GM21360 (cell line): Measurements from ENCODE around the gene MAP1B.
"Not testable (repeated sequence)": the region's sequence is repeated elsewhere in the genome, so short reads cannot be mapped to it uniquely, and the experiment has no call there.

ENCODE experiments used
- ATAC-seq: cut with Tn5 transposase; IDR thresholded peaks from one replicate; pipeline ENCODE4 v1.9.1; 2021; ENCODE audit warnings: mild to moderate bottlenecking, moderate library complexity; ENCODE audit not compliant: unreplicated experiment

MAP1B gene

DNA sequence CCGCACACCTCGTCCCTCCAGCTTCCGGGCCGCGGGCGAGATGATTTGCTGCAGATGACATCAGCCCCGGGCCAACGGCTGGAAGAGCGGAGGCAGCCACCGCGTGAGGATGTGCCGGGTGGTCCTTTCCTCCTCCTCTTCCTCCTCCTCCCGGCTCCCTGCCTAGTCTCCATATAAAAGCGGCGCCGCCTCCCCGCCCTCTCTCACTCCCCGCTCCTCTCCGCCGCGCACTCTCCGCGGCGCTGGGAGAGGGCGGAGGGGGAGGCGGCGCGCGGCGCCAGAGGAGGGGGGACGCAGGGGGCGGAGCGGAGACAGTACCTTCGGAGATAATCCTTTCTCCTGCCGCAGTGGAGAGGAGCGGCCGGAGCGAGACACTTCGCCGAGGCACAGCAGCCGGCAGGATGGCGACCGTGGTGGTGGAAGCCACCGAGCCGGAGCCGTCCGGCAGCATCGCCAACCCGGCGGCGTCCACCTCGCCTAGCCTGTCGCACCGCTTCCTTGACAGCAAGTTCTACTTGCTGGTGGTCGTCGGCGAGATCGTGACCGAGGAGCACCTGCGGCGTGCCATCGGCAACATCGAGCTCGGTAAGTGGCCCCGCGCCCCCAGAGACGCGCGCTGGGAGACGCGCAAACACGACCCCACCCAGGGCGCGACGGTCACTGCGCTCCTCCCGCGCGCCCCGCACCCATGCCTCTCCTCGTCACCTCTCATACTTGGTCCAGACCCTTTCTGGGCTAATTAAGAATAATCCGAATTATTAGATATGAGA is at the start of gene MAP1B:
TSS of gene MAP1B (plus strand) at position 345 of the 770 bp plus-strand sequence. CDS start at position 402, 57 bp downstream.
- ATAC-seq = no peak

DNA sequence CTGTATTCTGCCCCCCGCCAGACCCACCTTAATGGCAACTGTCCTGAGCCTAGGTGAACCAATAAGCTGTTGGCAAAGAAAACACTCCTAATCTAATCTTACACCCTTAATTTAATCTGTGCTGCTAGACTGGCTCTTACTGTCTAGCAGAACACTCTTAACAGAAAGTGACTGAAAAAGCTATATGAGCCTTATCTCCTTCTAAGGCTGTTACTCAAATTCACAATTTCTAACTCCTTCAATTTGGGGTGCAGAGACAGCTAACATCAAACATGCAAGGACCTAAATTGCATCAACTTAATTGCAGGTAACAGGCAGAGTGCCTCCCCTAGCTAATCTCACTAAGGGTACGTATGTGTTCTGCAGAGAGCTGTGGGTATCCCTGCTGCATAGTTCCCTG is 49.5 kb upstream of the MAP1B start:
- no peak for ATAC-seq

GRCh38 chr5:72063219-72063819 is 44.0 kb upstream of the MAP1B start:
- ATAC-seq = no peak

GRCh38 chr5:72064801-72065570 is 42.3 kb upstream of the MAP1B start:
- no peak for ATAC-seq

DNA sequence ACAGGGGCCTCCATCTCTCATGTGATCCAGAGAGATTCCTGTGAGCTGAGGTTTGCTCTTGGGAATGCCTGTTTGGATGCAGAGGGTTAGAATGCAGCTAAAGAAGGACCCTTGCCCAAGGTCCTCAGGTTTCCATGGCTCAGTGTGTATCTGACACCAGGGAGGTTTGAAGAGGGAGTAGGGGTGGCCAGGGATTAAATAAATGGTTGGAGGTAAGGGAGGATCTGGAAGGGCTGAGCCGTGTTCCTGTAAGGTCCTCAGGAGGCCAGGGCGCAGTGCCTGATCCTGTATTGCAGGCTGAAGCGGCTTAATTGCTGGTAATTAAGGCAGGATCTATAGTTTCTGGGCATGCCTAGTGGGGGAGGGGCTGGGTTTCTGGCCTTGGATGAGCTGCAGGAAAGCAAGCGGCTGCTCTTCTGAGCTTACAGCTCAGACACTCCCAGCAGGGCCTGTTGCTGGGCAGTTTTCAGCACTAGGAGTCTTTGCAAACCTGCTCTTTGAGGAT is 41.5 kb upstream of the MAP1B start:
- ATAC-seq = no peak

DNA sequence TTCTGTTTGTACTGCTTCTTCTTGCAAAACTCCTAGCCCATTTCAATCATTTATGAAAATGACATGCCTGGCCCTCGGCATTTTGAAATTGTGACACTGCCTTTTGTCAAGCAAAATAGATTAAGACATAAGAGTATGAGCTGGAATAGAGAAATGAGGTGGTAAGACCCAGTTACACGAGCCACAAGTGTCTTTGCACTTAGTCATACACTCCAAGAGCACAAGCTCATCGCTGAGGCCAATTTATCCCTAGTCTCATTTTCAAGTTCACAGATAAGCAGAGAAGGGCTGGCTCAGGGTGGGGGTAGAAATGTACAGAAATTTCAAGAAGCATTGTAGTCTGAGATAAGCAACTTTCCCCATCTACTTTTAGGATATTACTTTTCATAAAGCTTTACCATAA is 40.6 kb upstream of the MAP1B start:
- ATAC-seq = no peak

DNA sequence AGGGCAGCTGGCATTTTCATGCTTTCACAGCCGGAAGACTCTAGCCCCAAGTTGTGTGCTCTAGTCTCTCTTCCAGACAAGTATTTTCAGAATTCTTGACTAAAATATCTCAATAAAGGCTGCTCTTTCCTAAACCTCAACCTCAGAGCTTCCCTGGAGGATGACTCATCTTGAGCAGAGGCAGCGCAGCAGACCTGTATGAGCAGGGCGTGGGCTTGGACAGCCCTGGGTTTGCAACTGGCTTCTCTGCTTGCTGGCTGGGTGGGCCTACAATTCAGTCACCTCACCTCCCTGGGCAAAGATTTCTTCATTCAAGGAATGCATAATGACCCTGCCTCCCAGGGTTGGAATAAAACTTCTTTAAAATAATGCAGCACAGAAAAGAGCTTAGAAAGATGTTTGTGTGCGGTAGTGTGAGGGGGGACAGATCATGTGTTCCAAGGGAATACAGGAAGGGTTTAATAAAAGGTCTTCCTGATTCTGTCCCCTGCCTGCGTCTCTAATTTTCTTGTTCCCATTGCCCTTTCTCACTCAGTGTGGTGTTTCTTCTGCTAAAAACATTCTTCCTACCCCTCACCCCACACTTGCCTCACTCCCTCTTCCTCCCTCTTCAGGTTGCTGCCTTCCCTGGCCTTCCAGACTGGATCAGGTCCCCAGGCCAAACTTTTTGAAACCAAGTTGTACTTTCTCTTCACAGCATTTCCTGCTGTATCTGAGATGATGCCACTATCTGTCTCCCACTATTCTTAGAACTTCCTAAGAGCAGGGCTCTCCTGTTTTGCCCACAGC is 39.4 kb upstream of the MAP1B start:
- ATAC-seq = no peak

DNA sequence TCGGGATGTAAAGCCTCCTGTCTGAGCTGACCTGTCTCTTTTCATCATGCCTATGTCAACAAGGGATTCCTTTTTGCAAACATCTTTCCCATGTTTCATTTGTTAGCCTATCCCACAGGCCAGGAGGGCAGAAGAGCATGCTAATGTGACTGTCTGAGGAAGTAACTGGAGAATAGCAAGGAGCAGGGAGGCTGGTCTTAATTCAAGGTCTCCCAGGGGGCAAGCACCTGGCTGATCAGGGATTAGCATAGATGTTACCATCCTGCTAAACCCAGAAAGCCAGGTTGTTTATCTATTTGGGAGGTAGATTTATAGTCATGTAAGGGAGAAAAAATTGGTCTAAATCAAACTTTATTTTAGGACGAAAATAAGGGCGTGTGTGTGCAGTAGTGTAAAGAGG is 36.7 kb upstream of the MAP1B start:
- ATAC-seq = no peak

DNA sequence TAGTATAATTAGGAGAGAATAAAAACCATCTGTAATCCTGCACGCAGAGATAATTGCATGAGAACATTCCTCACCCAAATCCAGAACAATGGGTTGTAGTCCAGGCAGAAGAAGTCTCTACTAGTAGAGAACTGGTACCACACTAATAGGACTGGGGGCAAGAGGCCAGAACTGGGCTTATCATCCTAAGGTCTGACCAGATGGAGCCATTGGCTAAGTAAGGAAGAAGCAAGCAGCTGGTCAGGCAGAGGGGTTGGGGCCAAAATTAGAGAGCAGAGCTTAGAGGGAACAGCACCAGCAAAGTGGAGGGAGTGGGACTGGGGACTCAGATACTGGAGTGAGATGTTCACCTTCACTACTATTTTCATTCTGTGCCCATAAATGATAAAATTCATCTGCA is 35.4 kb upstream of the MAP1B start:
- ATAC-seq = no peak

DNA sequence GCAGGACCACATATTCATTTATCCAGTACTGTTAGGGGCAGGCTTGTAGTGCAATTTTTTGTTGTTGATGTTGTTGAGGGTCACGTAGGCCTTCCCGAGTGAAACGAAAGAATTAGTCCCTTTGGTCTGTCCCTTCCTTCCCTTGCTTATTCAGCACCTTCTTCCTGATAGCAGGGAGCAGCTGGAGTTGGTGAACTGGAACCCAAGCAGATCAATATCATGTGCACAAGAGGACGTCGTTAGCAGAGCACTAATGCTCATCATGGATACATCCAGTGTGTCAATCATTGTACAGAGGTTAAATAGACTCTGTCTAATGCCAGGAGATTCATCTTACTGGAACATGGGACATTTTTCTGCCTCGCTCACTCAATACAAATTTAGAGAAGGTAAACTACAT is 33.0 kb upstream of the MAP1B start:
- ATAC-seq = no peak

DNA sequence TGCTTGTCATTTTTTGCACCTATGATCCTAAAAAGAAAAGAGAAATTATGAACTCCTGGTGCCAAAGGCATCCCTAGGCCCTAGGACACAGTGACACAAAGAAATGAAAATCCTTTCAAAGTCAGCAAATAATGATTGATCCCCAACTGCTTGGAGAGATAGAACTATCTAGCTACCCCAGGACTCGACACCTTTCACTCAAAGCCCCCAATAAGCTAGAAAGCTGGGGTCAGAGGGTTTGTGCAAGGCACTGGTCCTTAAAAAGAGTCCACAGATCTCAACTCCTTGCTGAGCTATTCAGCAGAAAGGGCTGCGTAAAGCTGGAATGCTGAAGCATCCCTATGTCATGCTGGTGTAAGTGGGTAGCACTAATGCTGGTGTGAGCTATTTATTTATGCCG is 31.8 kb upstream of the MAP1B start:
- no peak for ATAC-seq

DNA sequence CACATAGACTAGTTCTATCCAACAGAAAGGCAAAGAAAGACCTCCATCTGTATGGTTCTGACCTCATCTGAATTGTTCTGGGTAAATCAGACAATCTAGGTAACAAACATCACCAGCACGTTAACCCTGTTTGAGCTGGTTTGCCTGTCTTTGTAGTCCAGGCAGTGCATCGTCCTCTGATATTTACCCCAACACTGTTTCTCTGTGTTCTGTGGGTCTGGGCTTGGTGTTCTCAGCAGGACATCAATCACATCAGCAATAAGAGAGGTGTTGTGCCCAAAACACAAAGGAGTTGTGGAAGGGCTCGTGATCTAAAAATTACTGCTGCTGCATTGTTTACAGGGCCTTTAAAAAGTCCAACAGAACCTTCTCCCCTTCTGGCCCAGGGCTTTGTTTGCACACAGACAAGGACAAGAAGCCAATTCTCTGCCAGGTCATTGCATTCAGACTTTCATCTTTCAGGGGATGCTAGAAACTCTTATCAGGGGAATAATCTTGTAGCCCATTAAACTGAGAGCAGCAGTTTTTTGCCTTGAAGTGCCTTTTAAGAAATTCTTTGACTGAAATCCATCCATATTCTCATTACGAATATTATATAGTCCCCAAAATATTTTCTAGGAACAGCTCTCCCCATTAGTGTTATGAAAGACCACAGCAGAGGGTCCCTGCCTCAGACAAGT is 30.5 kb upstream of the MAP1B start:
- ATAC-seq = no peak

GRCh38 chr5:72077390-72077789 is 29.9 kb upstream of the MAP1B start:
- ATAC-seq = no peak

GRCh38 chr5:72079288-72079687 is 28.0 kb upstream of the MAP1B start:
- no peak for ATAC-seq

DNA sequence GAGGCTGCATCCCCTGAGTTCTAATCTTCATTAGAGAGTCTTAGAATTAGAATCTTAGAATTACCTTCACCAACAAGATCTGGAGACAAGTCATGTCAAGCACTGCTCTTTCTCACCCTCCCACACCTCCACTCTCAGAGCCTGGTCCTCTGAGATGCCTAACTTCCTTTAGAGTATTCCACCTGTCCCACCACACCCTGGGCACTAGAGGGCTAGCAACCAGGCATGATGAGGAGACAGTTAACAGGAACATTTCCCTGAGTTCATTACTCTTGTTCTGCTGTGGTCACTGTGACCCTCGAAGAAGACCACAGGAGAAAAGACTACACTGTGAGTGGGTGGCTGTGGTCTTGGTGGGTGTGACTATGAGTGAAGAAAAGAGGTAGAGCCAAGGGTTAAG is 25.2 kb upstream of the MAP1B start:
- no peak for ATAC-seq

- no peak for ATAC-seq
Observed at GRCh38 chr5:72084876-72085275, 22.4 kb upstream of the MAP1B start.

DNA sequence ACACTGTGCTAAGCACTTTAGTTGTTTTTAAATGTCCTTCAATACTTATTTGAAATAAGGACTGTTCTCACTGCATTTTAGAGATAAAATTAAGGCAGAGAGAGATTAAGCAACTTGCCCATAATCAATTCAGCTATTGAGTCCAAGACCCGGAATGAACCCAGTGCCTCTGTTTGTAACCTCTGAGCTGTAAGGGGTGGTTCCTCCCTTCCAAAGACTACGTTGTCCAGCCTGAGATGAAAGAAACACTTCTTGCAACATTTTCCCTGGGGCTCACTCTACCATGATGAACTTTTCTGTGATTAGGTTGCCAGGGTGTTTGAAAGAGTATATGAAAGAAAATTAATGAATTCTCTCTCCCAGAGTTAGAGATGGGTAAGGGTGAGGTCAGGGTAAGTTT is 22.0 kb upstream of the MAP1B start:
- ATAC-seq = no peak

- ATAC-seq = not testable (repeated sequence)
Observed at GRCh38 chr5:72089713-72090112, 17.6 kb upstream of the MAP1B start.

DNA sequence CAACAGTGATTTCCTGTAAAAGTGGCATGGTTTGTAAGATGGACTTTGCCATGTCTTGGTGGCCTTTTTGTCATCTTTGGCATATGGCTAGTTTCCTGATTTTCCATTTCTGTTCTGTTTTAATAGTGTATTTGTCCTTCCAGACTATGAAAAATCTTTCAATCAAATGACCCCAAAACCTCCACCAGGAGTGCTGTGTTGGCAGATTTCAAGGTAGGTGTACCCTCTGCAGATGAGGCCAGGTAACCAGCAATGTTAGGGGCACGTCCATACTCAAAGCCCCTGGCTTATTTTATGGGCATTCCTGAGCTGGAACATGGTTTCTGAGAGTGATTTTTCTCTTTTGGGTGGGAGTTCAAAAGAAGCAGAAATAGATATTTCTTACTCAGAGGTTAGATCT is 15.2 kb upstream of the MAP1B start:
- ATAC-seq = no peak

- ATAC-seq = no peak
Observed at GRCh38 chr5:72093217-72093616, 14.1 kb upstream of the MAP1B start.
